Articular chondrocyte of knee joint (primary cell): ENCODE results near the gene SLC6A15. TPM values are rescaled to one million over a fixed set of nuclear protein-coding genes. Genes with fewer than 3 reads are reported as not detected.

Source experiments
- small RNA-seq: library from RNA; depleted of rRNA; stranded (forward); fragments of <200 nt; gene quantifications from one replicate; pipeline ENCODE3, GENCODE V24; 2012
- total RNA-seq: library from RNA; depleted of rRNA; stranded (reverse); fragments of >200 nt; gene quantifications from 2 replicates; pipeline ENCODE4 v1.2.3, GENCODE V29; 2012

Gene SLC6A15
- 0.11 and 0.13 TPM in 2 replicates for total RNA-seq

DNA sequence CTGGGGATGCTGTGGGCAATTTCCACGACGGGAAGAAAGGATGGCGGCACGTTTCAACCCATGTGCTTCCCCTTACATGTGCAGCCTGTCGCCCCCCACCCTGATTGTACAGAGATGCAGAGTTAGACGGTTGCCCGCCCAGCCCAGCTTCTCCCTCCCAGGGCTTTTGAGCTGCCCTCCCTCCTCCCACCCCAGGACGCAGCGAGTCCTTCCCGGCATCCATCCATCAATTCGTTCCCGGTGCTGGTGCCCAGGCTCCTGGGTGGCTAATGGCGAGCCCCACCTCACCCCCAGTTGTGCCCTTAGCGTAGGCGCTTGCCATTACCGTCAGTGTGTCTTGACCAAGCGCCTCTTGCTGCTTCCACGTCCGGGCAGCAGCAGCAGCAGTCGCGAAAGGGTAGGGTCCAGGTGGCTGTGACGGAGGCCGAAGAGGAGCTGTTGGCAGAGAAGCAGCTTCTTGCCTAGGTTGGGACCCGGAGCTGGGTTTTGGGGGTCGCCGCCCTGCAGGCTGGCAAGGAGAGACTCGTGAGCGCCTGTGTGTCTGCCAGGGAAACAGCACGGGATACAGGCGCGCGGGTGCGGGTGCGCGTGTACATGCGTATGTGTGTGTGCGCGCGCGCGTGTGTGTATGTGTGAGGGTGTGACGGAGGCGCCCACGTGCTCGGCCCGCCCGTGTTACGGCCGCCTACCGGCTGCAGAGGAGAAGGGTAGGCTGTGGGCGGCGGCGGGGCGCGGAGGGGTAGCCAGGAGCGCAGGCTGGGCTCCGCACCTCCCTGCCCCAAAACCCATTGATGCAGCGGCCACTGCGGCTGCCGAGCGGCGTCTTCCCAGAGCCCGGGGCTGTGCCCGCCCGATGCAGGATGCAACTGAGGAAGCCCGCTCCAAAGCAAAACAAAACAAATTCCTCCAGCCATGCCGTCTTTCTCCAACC is at the start of gene SLC6A15:
TSS of gene SLC6A15 (minus strand) at position 602 of the 931 bp plus-strand sequence. CDS start 20,679 bp downstream, outside the sequence.

Small RNA genes lying within 50 kb of the gene (small RNA-seq; reads per million reads assigned to genes)
- not detected for gene AC128657.1

Other genes starting within 250 kb of the SLC6A15 start
- not detected in 2 replicates for gene TSPAN19, start 123.5 kb upstream of the SLC6A15 start, total RNA-seq
- gene LRRIQ1, start 123.6 kb upstream of the SLC6A15 start, total RNA-seq: not detected in 2 replicates